Esophagus squamous epithelium (tissue), 4 donors: Measurements from ENCODE around the gene SEMG2.

Experiments used
- POLR2A ChIP-seq, 4 donors: fragments of 450-650 bp; IDR thresholded peaks; one replicate each; pipeline ENCODE4 v1.6.1; 2017; ENCODE audit warnings: antibody characterized with exemption in 4 of 4, mild to moderate bottlenecking in 4 of 4, moderate library complexity in 3 of 4
- TF ChIP-seq, protein P1 (sequence below), 6 experiments: fragments of 450-650 bp in 4 of 6; fragments of 200-600 bp in 2 of 6; sonication (generic) in 2 of 6; IDR thresholded peaks; one replicate each; pipeline ENCODE4 v1.5.1; 2016 to 2019; ENCODE audit warnings: antibody characterized with exemption in 6 of 6, mild to moderate bottlenecking in 4 of 6, moderate library complexity in 4 of 6

GRCh38 chr20:45212836-45213235 lies 8.3 kb upstream of the SEMG2 start:
- TF ChIP-seq, protein P1, sequence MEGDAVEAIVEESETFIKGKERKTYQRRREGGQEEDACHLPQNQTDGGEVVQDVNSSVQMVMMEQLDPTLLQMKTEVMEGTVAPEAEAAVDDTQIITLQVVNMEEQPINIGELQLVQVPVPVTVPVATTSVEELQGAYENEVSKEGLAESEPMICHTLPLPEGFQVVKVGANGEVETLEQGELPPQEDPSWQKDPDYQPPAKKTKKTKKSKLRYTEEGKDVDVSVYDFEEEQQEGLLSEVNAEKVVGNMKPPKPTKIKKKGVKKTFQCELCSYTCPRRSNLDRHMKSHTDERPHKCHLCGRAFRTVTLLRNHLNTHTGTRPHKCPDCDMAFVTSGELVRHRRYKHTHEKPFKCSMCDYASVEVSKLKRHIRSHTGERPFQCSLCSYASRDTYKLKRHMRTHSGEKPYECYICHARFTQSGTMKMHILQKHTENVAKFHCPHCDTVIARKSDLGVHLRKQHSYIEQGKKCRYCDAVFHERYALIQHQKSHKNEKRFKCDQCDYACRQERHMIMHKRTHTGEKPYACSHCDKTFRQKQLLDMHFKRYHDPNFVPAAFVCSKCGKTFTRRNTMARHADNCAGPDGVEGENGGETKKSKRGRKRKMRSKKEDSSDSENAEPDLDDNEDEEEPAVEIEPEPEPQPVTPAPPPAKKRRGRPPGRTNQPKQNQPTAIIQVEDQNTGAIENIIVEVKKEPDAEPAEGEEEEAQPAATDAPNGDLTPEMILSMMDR (IDR thresholded peaks at IDR 0.05): no peak
- no peak for TF ChIP-seq POLR2A (IDR thresholded peaks at IDR 0.05)
